ENCODE results near the gene PEF1.

GRCh38 chr1:31689379-31689778 lies 44.7 kb upstream of the PEF1 start:
- TF ChIP-seq CTCF (IDR thresholded peaks at IDR 0.05) (no peak), POLR2A (IDR thresholded peaks at IDR 0.05; ENCODE audit: low read depth) (no peak)
